Karpas-422 (cell line): ENCODE results near the gene HAND2. TPM values are rescaled to one million over a fixed set of nuclear protein-coding genes. Genes with fewer than 3 reads are reported as not detected.

Experiments used
- DNase-seq: peaks from one replicate; pipeline ENCODE4 v3.0.0-alpha.2; 2015
- H2AFZ ChIP-seq: fragments of 200-600 bp; sonication (generic); 2 replicates; pipeline ENCODE4 v1.6.1; 2014; ENCODE audit warnings: antibody characterized with exemption, low read length, mixed read lengths
- H3K27ac ChIP-seq: fragments of 200-600 bp; sonication (generic); 2 replicates; pipeline ENCODE4 v1.5.1; 2014; ENCODE audit warnings: mild to moderate bottlenecking, low read length, moderate library complexity
- H3K27me3 ChIP-seq: fragments of 200-600 bp; sonication (generic); 2 replicates; pipeline ENCODE4 v1.6.1; 2014; ENCODE audit warnings: low read length, mixed read lengths
- H3K36me3 ChIP-seq: fragments of 200-600 bp; sonication (generic); 2 replicates; pipeline ENCODE4 v1.6.1; 2014; ENCODE audit warnings: low read length, mixed read lengths; ENCODE audit not compliant: insufficient read depth
- H3K4me1 ChIP-seq: fragments of 200-600 bp; sonication (generic); 2 replicates; pipeline ENCODE4 v1.6.1; 2014; ENCODE audit warnings: mild to moderate bottlenecking, low read length, mixed read lengths
- H3K4me2 ChIP-seq: fragments of 200-600 bp; sonication (generic); 2 replicates; pipeline ENCODE4 v1.6.1; 2014; ENCODE audit warnings: low read length, low read depth, mild to moderate bottlenecking; ENCODE audit not compliant: poor library complexity, severe bottlenecking
- H3K4me3 ChIP-seq: fragments of 200-600 bp; sonication (generic); 2 replicates; pipeline ENCODE4 v1.5.1; 2014; ENCODE audit warnings: mild to moderate bottlenecking, antibody characterized with exemption, low read length, mixed read lengths
- H3K79me2 ChIP-seq: fragments of 200-600 bp; sonication (generic); 2 replicates; pipeline ENCODE4 v1.6.1; 2014; ENCODE audit warnings: mild to moderate bottlenecking, low read length, mixed read lengths
- H3K9ac ChIP-seq: fragments of 200-600 bp; sonication (generic); 2 replicates; pipeline ENCODE4 v1.6.0; 2014; ENCODE audit warnings: low read length
- H3K9me2 ChIP-seq: fragments of 200-600 bp; sonication (generic), shearing (Covaris generic); replicated peaks from 2 replicates; pipeline ENCODE4 v1.6.0; 2014; ENCODE audit warnings: mild to moderate bottlenecking, low read length, moderate library complexity; ENCODE audit not compliant: insufficient read depth
- H3K9me3 ChIP-seq: fragments of 300-700, 200-600 bp; sonication (generic); 2 replicates; pipeline ENCODE4 v1.6.1; 2014; ENCODE audit warnings: low read length, mixed read lengths
- H4K20me1 ChIP-seq: fragments of 200-600 bp; sonication (generic); 2 replicates; pipeline ENCODE4 v1.6.1; 2014; ENCODE audit warnings: mild to moderate bottlenecking, antibody characterized with exemption, low read length, low read depth; ENCODE audit not compliant: insufficient read depth
- total RNA-seq: library from RNA; depleted of rRNA; stranded (reverse); fragments of >200 nt; shearing (Covaris generic); gene quantifications from 2 replicates; pipeline ENCODE4 v1.2.3, GENCODE V29; 2014; ENCODE audit warnings: low replicate concordance

HAND2 gene
- total RNA-seq, 1 experiment from 2014 or later, result not detected

DNA sequence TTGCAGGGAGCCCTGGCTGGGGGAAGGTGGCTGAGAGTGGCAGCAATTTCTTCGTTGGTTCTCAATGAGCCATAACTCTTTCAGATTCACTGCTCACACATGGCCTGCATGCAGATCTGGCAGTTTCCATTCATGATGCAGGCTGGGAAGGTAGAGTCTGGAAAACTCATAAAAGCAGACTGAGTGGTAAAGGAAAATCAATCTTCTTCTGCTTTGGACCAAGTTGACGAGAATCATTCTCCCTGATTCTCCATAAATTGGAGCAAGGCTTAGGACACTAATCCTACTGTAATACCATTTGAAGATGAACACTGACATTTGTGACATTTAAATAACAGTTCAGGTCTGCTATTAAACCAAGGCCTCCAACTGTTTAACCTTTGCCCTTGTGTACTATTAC lies 35.3 kb upstream of the HAND2 start:
- no peak overlapping the region for H3K9ac ChIP-seq
- no peak for DNase-seq

DNA sequence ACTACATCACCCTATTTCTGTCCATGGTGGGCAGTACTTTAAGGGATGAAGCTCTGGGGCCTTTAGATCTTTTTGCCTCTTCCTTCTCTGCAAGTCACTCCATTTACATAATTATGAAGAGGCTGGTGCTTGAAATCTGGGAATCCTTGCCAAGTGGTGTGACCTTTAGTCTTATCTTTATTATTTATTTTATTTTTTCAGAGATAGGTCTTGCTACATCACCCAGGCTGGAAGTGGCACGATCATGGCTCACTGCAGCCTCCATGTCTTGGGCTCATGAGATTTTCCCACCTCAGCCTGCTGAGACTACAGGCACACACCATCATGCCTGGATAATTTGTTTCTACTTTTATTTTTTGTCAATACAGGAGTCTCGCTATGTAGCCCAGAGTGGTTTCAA lies 34.4 kb upstream of the HAND2 start:
- Histone ChIP-seq H3K79me2 (no peaks in the 10 kb centered on the region), H2AFZ (no peak overlapping the region), H3K4me2 (no peak overlapping the region), H4K20me1 (no peaks in the 10 kb centered on the region), H3K9me2 (no peaks in the 10 kb centered on the region), H3K9me3 (no peaks in the 10 kb centered on the region), H3K27ac (no peak overlapping the region), H3K36me3 (no peaks in the 10 kb centered on the region), H3K4me1 (no peaks in the 10 kb centered on the region), H3K9ac (no peak overlapping the region), H3K27me3 (no peaks in the 10 kb centered on the region), H3K4me3 (no peak overlapping the region)
- no peak for DNase-seq

More for the DNA sequence above, 35.3 kb upstream of the HAND2 start:
- no peaks in the 10 kb centered on the region for H3K9me3 ChIP-seq
- no peak overlapping the region for H3K4me2 ChIP-seq
- H3K9me2 ChIP-seq, result no peaks in the 10 kb centered on the region
- H4K20me1 ChIP-seq, result no peaks in the 10 kb centered on the region
- no peak overlapping the region for H3K27ac ChIP-seq
- H3K4me3 ChIP-seq, result no peak overlapping the region
- no peaks in the 10 kb centered on the region for H3K36me3 ChIP-seq
- no peak overlapping the region for H2AFZ ChIP-seq
- no peaks in the 10 kb centered on the region for H3K4me1 ChIP-seq
- H3K27me3 ChIP-seq, result no peaks in the 10 kb centered on the region
- H3K79me2 ChIP-seq, result no peaks in the 10 kb centered on the region

- no peaks in the 10 kb centered on the region for H3K4me1 ChIP-seq
- no peak overlapping the region for H2AFZ ChIP-seq
- H3K9me3 ChIP-seq, result no peaks in the 10 kb centered on the region
- H3K27ac ChIP-seq, result no peak overlapping the region
- no peaks in the 10 kb centered on the region for H3K27me3 ChIP-seq
- no peak overlapping the region for H3K4me3 ChIP-seq
- no peak overlapping the region for H3K9ac ChIP-seq
- no peaks in the 10 kb centered on the region for H3K9me2 ChIP-seq
- no peaks in the 10 kb centered on the region for H4K20me1 ChIP-seq
- no peak overlapping the region for H3K4me2 ChIP-seq
- no peaks in the 10 kb centered on the region for H3K79me2 ChIP-seq
- DNase-seq, result no peak
- no peaks in the 10 kb centered on the region for H3K36me3 ChIP-seq
These were observed 30.9 kb upstream of the HAND2 start for GRCh38 chr4:173560896-173561295.

- Histone ChIP-seq H3K79me2 (no peaks in the 10 kb centered on the region), H3K9me3 (no peaks in the 10 kb centered on the region), H3K4me3 (no peak overlapping the region)
These were observed 26.5 kb upstream of the HAND2 start for GRCh38 chr4:173556398-173557131.

DNA sequence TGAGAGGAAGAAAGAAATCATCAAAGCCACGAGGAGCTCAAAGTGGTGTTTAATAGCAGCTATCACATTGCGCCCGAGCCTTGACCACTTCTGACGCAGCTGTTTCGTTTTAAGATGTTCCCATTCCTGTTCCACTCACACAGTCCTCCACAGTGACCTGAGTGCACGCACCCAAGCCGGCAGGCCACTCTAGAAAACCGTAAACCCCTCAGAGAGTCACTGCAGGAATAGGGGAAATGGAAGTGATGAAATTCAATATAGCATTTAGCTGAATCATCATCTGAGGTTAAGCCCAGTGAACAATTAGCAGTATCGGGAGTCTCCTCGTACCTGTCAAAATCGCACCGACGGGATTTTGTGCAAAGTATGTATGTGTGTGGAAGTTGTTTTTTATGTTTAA lies 17.9 kb upstream of the HAND2 start:
- DNase-seq, result no peak
- Histone ChIP-seq H3K9ac (no peak overlapping the region), H3K4me2 (no peak overlapping the region)

More at GRCh38 chr4:173556398-173557131, 26.5 kb upstream of the HAND2 start:
- Histone ChIP-seq H2AFZ (no peak overlapping the region), H3K27ac (no peak overlapping the region), H4K20me1 (no peaks in the 10 kb centered on the region), H3K4me2 (no peak overlapping the region), H3K9me2 (no peaks in the 10 kb centered on the region), H3K27me3 (no peaks in the 10 kb centered on the region), H3K9ac (no peak overlapping the region), H3K4me1 (no peaks in the 10 kb centered on the region), H3K36me3 (no peaks in the 10 kb centered on the region)
- DNase-seq, result no peak

DNA sequence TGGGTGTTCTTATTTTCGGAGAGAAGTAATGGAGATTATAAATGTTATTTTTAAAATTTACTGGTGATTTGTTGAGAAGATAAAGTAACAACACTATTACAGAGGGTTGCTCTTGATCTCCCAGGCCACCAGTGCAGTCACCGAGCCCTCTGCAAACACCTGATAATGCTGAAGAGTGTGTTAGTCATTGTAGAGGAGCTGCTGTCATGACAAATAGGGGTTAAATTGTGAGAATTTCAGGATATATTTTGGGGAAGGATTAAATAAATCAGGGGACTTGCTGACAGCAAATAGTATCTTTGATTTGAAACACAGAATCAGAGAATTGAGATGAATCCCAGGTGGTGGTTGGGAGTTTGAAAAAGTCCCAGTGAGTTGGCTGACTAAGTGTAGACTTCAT lies 16.7 kb upstream of the HAND2 start:
- H4K20me1 ChIP-seq, result no peaks in the 10 kb centered on the region
- H3K79me2 ChIP-seq, result no peaks in the 10 kb centered on the region
- H3K4me1 ChIP-seq, result no peaks in the 10 kb centered on the region
- no peaks in the 10 kb centered on the region for H3K9me2 ChIP-seq
- H3K9ac ChIP-seq, result no peak overlapping the region
- H3K4me3 ChIP-seq, result no peak overlapping the region
- no peak for DNase-seq
- H3K9me3 ChIP-seq, result no peaks in the 10 kb centered on the region
- H3K36me3 ChIP-seq, result no peaks in the 10 kb centered on the region
- H3K27me3 ChIP-seq, result no peaks in the 10 kb centered on the region
- no peak overlapping the region for H3K4me2 ChIP-seq
- no peak overlapping the region for H3K27ac ChIP-seq
- H2AFZ ChIP-seq, result no peak overlapping the region

More for the DNA sequence above, 17.9 kb upstream of the HAND2 start:
- Histone ChIP-seq H3K9me3 (no peaks in the 10 kb centered on the region), H2AFZ (no peak overlapping the region), H3K9me2 (no peaks in the 10 kb centered on the region), H3K27me3 (no peaks in the 10 kb centered on the region), H3K79me2 (no peaks in the 10 kb centered on the region), H3K27ac (no peak overlapping the region), H3K4me1 (no peaks in the 10 kb centered on the region), H4K20me1 (no peaks in the 10 kb centered on the region), H3K36me3 (no peaks in the 10 kb centered on the region), H3K4me3 (no peak overlapping the region)

GRCh38 chr4:173545440-173545839 lies 15.4 kb upstream of the HAND2 start:
- no peak for DNase-seq
- Histone ChIP-seq H3K4me2 (no peak overlapping the region), H2AFZ (no peak overlapping the region), H3K79me2 (no peaks in the 10 kb centered on the region), H3K4me1 (no peaks in the 10 kb centered on the region), H3K4me3 (no peak overlapping the region), H3K9me3 (no peaks in the 10 kb centered on the region), H3K36me3 (no peaks in the 10 kb centered on the region), H3K9ac (no peak overlapping the region), H3K9me2 (no peaks in the 10 kb centered on the region), H3K27me3 (no peaks in the 10 kb centered on the region), H3K27ac (no peak overlapping the region), H4K20me1 (no peaks in the 10 kb centered on the region)

DNA sequence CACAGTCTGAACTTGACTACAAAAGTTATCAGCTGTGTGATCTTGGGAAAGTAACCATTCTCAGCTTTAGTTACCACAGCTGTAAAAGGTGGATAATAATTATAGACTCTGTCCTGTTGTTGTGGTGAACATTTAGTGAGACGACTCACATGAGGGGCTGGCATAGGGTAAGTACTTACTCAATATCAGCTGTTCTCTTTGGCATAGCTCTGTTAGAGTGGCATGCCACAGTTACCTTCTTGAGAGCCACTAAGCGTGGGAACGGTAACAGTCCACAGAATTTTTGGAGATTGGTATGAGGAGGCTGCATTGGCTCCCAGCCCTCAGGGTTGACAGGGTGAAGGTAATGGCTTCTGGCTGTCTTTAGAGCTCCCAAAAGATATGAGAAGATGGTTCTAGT lies 13.2 kb upstream of the HAND2 start:
- DNase-seq, result no peak
- Histone ChIP-seq H3K79me2 (no peaks in the 10 kb centered on the region), H4K20me1 (no peaks in the 10 kb centered on the region), H3K4me2 (no peak overlapping the region), H3K36me3 (no peaks in the 10 kb centered on the region), H2AFZ (no peak overlapping the region), H3K9me3 (no peaks in the 10 kb centered on the region), H3K27ac (no peak overlapping the region), H3K4me3 (no peak overlapping the region), H3K9ac (no peak overlapping the region), H3K27me3 (no peaks in the 10 kb centered on the region), H3K9me2 (no peaks in the 10 kb centered on the region), H3K4me1 (no peaks in the 10 kb centered on the region)
